HG03520 (cell line): ENCODE results near the gene SPEM2.

Experiments used
- ATAC-seq: cut with Tn5 transposase; IDR thresholded peaks from one replicate; pipeline ENCODE4 v1.9.1; 2021; ENCODE audit warnings: mild to moderate bottlenecking, moderate library complexity; ENCODE audit not compliant: unreplicated experiment

Gene SPEM2

GRCh38 chr17:7440113-7440833, 14.9 kb downstream of the SPEM2 start:
- ATAC-seq: no peak

- ATAC-seq: no peak
These were observed 15.4 kb downstream of the SPEM2 start for GRCh38 chr17:7440834-7441195.

- ATAC-seq: no peak
These were observed 15.8 kb downstream of the SPEM2 start for GRCh38 chr17:7441266-7441665.

GRCh38 chr17:7442142-7442541, 16.7 kb downstream of the SPEM2 start:
- ATAC-seq: no peak

GRCh38 chr17:7443499-7444485, 18.4 kb downstream of the SPEM2 start:
- ATAC-seq: no peak

GRCh38 chr17:7444682-7445618, 19.5 kb downstream of the SPEM2 start, which contains the start of gene CHRNB1:
Gene CHRNB1 (plus strand): TSS chr17:7445061. CDS start chr17:7445128, 67 bp downstream.
- ATAC-seq: no peak

- ATAC-seq: no peak
These were observed 20.2 kb downstream of the SPEM2 start for GRCh38 chr17:7445619-7445968.

- ATAC-seq: no peak
These were observed 23.0 kb downstream of the SPEM2 start for GRCh38 chr17:7448461-7448860.

GRCh38 chr17:7459961-7460545, 34.6 kb downstream of the SPEM2 start:
- ATAC-seq: no peak

- no peak for ATAC-seq
These were observed 35.6 kb downstream of the SPEM2 start for GRCh38 chr17:7460850-7461660.

GRCh38 chr17:7462474-7463371, 37.3 kb downstream of the SPEM2 start:
- ATAC-seq: no peak

- ATAC-seq: no peak
These were observed 38.0 kb downstream of the SPEM2 start for GRCh38 chr17:7463372-7463846.

GRCh38 chr17:7464081-7464480, 38.7 kb downstream of the SPEM2 start:
- ATAC-seq: no peak

- no peak for ATAC-seq
These were observed 40.3 kb downstream of the SPEM2 start for GRCh38 chr17:7465597-7466275.

- ATAC-seq: no peak
These were observed 40.9 kb downstream of the SPEM2 start for GRCh38 chr17:7466318-7466638.

- no peak for ATAC-seq
These were observed 41.4 kb downstream of the SPEM2 start for GRCh38 chr17:7466639-7467341.

GRCh38 chr17:7467498-7467897, 42.1 kb downstream of the SPEM2 start:
- ATAC-seq: no peak

- ATAC-seq: no peak
These were observed 42.9 kb downstream of the SPEM2 start for GRCh38 chr17:7468290-7468689.
